ENCODE measurements around the gene RYR1. TPM values are rescaled to one million over a fixed set of nuclear protein-coding genes. Genes with fewer than 3 reads are reported as not detected.

The RYR1 gene
- total and polyA plus RNA-seq, 10 of the 15 experiments (the other 5 are each of a cell fraction or from before 2014, with no cell fraction given) = under 0.01 to 0.32 (median 0.07) TPM; not detected in 1

- TF ChIP-seq, protein P1, sequence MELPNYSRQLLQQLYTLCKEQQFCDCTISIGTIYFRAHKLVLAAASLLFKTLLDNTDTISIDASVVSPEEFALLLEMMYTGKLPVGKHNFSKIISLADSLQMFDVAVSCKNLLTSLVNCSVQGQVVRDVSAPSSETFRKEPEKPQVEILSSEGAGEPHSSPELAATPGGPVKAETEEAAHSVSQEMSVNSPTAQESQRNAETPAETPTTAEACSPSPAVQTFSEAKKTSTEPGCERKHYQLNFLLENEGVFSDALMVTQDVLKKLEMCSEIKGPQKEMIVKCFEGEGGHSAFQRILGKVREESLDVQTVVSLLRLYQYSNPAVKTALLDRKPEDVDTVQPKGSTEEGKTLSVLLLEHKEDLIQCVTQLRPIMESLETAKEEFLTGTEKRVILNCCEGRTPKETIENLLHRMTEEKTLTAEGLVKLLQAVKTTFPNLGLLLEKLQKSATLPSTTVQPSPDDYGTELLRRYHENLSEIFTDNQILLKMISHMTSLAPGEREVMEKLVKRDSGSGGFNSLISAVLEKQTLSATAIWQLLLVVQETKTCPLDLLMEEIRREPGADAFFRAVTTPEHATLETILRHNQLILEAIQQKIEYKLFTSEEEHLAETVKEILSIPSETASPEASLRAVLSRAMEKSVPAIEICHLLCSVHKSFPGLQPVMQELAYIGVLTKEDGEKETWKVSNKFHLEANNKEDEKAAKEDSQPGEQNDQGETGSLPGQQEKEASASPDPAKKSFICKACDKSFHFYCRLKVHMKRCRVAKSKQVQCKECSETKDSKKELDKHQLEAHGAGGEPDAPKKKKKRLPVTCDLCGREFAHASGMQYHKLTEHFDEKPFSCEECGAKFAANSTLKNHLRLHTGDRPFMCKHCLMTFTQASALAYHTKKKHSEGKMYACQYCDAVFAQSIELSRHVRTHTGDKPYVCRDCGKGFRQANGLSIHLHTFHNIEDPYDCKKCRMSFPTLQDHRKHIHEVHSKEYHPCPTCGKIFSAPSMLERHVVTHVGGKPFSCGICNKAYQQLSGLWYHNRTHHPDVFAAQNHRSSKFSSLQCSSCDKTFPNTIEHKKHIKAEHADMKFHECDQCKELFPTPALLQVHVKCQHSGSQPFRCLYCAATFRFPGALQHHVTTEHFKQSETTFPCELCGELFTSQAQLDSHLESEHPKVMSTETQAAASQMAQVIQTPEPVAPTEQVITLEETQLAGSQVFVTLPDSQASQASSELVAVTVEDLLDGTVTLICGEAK (IDR thresholded peaks at IDR 0.05; ENCODE audit: borderline replicate concordance) = peak; percentile 40; the same call in 1 of the 2 replicates
- TF ChIP-seq MTA2 (IDR thresholded peaks at IDR 0.05; ENCODE audit: low read depth) (peak; percentile 97), MLLT1 (IDR thresholded peaks at IDR 0.05) (no peak; the same call in none of the 2 replicates), HCFC1 (IDR thresholded peaks at IDR 0.05; ENCODE audit: low read length) (no peak), CHD2 (IDR thresholded peaks at IDR 0.05; ENCODE audit: borderline replicate concordance, low read depth, low read length) (peak; percentile 61; the same call in 1 of the 2 replicates), KDM1A (IDR thresholded peaks at IDR 0.05; ENCODE audit: borderline replicate concordance) (no peak), ZNF207 (IDR thresholded peaks at IDR 0.05; ENCODE audit: borderline replicate concordance) (no peak), BMI1 (IDR thresholded peaks at IDR 0.05; ENCODE audit: borderline replicate concordance) (peak; percentile 79; the same call in 1 of the 2 replicates), JUND (IDR thresholded peaks at IDR 0.05; ENCODE audit: low read depth, low read length) (peak; percentile 90), MEF2A (IDR thresholded peaks at IDR 0.05; ENCODE audit: insufficient read depth, low read depth, low read length) (no peak), TAF1 (IDR thresholded peaks at IDR 0.05; ENCODE audit: borderline replicate concordance, low read depth, low read length) (peak; percentile 17; the same call in 1 of the 2 replicates), RFX5 (IDR thresholded peaks at IDR 0.05; ENCODE audit: low read depth, low read length) (no peak), BACH1 (IDR thresholded peaks at IDR 0.05; ENCODE audit: borderline replicate concordance) (peak; percentile 84; the same call in 1 of the 2 replicates), HDAC6 (IDR thresholded peaks at IDR 0.05; ENCODE audit: unreplicated experiment) (no peak), SRF (IDR thresholded peaks at IDR 0.05; ENCODE audit: low read depth in 2 of 2, low read length in 2 of 2) (peak in 1 of 2 experiments; percentile 28; a peak in 1 of 4 replicates), ESRRA (IDR thresholded peaks at IDR 0.05; ENCODE audit: low read length) (no peak), ASH2L (IDR thresholded peaks at IDR 0.05; ENCODE audit: borderline replicate concordance, low read depth) (0 out of 2 replicates have a peak, but pooled peaks have one; percentile 37), ZNF384 (IDR thresholded peaks at IDR 0.05; ENCODE audit: borderline replicate concordance, low read depth, low read length) (peak; percentile 98), NBN (IDR thresholded peaks at IDR 0.05) (peak; percentile 97), RAD21 (IDR thresholded peaks at IDR 0.05; ENCODE audit: insufficient read depth, low read depth, low read length) (peak; percentile 19; the same call in 1 of the 2 replicates), HDAC2 (IDR thresholded peaks at IDR 0.05) (peak; percentile 47; the same call in 1 of the 2 replicates), SMARCA5 (IDR thresholded peaks at IDR 0.05) (peak; percentile 76; the same call in 1 of the 2 replicates), TARDBP (IDR thresholded peaks at IDR 0.05; ENCODE audit: borderline replicate concordance) (no peak)
- TF ChIP-seq, protein P2, sequence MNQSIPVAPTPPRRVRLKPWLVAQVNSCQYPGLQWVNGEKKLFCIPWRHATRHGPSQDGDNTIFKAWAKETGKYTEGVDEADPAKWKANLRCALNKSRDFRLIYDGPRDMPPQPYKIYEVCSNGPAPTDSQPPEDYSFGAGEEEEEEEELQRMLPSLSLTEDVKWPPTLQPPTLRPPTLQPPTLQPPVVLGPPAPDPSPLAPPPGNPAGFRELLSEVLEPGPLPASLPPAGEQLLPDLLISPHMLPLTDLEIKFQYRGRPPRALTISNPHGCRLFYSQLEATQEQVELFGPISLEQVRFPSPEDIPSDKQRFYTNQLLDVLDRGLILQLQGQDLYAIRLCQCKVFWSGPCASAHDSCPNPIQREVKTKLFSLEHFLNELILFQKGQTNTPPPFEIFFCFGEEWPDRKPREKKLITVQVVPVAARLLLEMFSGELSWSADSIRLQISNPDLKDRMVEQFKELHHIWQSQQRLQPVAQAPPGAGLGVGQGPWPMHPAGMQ (IDR thresholded peaks at IDR 0.05; ENCODE audit: borderline replicate concordance) = no peak
Measured at GRCh38 chr19:38559428-38560401, 126.2 kb downstream of the RYR1 start (continued).
